ENCODE measurements around the gene CILP2.

DNA sequence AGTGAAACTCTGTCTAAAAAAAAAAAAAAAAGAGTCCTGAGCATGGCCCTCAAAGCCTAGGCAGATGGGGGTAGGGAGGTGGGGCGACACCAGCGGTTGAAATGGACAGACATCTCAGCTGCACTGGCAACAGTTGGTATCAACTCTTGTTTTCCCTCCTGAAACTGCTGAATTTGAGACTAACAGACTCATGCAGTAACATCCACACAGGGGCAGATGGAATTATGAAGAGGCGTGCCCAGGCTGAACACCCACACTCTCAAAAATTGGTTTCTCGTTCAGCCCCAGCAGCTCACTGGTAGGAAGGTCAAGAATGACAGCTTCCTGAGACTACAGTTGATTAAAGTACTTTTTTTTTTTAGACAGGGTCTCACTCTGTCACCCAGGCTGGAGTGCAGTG is 56.3 kb downstream of the CILP2 start:
- TF ChIP-seq, protein P1, sequence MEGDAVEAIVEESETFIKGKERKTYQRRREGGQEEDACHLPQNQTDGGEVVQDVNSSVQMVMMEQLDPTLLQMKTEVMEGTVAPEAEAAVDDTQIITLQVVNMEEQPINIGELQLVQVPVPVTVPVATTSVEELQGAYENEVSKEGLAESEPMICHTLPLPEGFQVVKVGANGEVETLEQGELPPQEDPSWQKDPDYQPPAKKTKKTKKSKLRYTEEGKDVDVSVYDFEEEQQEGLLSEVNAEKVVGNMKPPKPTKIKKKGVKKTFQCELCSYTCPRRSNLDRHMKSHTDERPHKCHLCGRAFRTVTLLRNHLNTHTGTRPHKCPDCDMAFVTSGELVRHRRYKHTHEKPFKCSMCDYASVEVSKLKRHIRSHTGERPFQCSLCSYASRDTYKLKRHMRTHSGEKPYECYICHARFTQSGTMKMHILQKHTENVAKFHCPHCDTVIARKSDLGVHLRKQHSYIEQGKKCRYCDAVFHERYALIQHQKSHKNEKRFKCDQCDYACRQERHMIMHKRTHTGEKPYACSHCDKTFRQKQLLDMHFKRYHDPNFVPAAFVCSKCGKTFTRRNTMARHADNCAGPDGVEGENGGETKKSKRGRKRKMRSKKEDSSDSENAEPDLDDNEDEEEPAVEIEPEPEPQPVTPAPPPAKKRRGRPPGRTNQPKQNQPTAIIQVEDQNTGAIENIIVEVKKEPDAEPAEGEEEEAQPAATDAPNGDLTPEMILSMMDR (conservative IDR thresholded peaks at IDR 0.05 in 1 of 2, IDR thresholded peaks at IDR 0.05 in 1 of 2; ENCODE audit: low read depth in 1 of 2, low read length in 2 of 2) = no peak
- TF ChIP-seq EZH2 (IDR thresholded peaks at IDR 0.05; ENCODE audit: low read length, missing control alignments) = no peak

Data from fibroblast of lung (primary cell).